GM20431 (cell line): ENCODE measurements around the gene GALNT16.
"Not testable (repeated sequence)": the region's sequence is repeated elsewhere in the genome, so short reads cannot be mapped to it uniquely, and the experiment has no call there.

Source experiments
- in situ Hi-C: fragments of 300-500 bp; cut with MseI, MboI; formaldehyde crosslinking; loops from one replicate; pipeline ENCODE4 v1.15.0; 2020; ENCODE audit warnings: low sequenced_read_pairs; ENCODE audit not compliant: unreplicated experiment

GALNT16 gene

DNA sequence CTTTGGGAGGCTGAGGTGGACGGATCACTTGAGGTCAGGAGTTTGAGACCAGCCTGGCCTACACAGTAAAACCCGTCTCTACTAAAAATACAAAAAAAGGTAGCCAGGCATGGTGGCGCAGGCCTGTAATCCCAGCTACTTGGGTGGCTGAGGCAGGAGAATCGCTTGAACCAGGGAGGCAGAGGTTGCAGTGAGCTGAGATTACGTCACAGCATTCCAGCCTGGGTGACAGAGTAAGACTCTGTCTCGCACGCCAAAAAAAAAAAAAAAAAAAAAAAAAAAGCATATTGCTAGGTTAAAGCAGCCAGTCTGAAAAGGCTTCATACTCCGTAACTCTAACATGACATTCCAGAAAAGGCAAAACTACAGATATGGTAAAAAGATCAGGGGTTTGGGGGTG lies 131.4 kb downstream of the GALNT16 start:
- in situ Hi-C loops, result not testable (repeated sequence)

DNA sequence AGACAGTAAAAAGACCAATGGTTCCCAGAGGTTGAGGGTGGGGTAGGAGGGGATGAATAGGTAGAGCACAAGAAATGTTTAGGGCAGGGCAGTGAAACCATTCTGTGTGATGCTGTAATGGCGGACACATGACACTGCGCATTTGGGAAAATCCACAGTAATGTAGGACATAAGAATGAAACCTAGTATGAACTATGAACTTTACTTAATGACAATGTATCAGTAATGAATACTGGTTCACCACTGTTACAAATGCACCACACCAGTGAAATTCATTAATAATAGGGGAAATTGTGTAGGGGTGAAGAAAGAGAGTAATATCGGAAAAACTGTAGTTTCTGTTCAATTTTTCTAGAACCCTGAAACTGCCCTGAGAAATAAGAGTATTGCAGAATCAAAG lies 132.5 kb downstream of the GALNT16 start:
- in situ Hi-C loops, result no loop called here

DNA sequence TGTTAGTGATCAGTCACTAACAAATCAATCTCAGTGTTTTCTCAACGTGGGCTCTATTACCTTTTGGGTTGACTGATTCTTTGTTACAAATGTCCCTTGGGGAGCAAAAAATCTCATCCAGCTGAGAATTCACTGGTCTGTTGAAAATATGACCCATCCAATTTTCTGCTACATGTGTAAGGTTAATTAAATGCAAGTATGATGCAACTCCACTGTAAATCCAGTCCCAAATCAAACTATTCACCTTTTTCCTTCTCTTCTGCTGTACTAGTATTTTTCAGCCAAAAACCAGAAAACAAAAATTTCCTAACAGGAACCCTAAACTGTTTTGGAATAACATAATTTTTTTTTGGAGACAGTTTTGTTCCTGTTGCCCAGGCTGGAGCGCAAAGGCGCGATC lies 136.0 kb downstream of the GALNT16 start:
- in situ Hi-C loops, result no loop called here

DNA sequence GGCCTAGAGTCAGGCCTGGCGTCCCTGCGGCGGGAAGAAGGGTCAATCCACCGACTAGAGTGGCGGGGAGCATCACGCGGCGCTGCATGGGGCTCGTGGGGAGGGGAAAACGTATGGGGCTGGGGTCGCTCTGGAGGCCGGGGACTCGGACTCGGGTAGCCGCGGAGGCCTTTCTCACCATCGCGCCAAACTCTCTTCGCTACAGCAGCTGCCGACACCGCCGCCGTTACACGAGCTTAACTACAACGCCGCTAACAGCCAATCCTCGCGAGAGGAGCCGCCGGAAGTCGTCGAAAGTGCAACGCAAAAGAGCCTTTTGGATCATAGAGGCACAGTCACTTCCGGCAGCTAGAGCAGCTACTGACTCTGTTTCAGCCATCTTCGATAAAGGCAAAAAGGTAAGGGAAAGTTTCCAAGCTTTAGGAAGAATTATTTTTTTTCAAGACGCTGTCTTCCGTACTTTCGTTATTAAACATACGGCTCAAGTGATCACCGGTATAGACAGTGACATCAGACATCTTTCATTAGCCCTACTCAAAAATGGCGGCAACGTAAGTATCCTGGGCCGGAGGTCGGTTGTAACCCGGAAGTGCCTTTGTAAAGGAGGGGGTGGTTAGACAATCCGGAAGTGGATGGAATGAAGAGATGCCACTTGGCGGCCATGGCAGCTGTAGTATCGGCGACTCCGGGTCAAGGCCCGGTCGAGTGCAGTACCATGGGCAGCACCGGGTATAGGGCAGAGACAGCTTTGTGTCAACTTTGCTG lies 138.3 kb downstream of the GALNT16 start, which contains the start of the genes ERH and SLC39A9:
Gene ERH, minus strand, starts transcription at position 247 of the 765 bp plus-strand sequence. Its CDS starts 66 bp downstream, at position 181.
Gene SLC39A9, plus strand, starts transcription at position 640 of the 765 bp plus-strand sequence. CDS start 678 bp downstream, outside the sequence.
- in situ Hi-C loops, result no loop called here

DNA sequence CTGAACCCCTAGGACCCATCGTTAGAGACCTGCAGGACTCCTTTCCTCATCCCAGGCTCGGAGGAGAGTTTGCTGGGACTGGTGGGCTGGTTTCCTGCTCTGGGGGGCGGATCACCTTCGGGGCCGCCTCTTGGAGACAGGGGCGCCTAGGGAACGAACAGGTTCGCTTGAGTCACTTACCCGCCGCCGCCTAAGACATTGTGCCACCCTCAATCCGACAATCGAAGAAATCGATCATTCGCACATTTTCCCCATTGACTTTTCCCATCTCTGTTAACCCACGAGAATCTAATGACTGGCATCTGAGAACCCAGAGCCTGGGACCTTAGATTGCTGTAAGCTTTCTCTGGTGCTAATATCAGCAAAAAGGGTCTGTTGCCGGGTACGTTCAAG lies 138.9 kb downstream of the GALNT16 start:
- in situ Hi-C loops, result no loop called here

DNA sequence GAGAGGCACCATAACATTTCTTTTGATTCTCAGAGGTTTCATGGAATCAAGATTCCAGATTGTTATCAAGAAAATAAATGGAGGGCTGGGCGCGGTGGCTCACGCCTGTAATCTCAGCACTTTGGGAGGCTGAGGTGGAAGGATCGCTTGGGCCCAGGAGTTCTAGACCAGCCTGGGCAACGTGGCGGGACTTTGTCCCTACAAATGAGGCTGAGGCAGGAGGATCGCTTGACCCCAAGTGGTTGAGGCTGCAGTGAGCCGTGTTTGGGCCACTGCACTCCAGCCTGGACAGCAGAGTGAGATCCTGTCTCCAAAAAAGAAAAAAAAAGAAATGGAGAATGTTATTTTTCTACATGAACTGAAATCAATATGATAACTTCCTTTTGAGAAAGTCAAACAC lies 139.8 kb downstream of the GALNT16 start:
- in situ Hi-C loops, result no loop called here

DNA sequence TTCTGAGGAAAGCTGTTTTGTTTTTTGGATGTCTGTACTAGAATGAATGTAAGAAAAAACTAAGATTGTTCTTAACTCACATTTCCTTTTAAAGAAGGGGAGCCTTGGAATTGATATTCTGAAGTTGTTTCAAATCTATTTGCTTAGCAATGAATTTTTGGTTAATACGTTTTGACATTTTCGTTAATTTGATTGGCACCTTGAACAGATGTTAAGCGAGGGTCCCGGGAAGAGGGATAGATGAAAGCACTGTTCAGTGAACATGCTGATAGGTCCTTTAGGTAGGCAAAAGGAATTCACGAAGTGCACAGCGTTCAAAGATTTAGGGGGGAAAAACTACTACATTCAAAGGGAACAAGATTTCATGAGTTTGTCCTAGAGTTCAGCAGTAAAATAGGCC lies 140.2 kb downstream of the GALNT16 start:
- in situ Hi-C loops, result no loop called here

DNA sequence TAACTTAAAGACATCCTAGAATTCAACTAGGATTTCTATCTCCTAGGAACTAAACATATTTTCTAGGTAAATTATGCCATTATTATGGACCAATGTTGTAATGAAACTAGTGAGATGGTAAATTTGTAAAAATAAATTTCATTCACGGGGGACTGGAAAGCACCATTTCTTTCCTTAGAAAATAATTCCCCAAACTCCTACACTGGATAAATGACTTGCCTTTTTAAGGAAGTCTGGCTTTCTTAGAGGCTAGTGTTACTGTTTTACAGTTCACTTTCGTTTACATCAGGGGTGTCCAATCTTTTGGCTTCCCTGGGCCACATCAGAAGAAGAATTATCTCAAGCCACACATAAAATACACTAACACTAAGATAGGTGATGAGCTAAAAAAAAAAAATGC lies 141.9 kb downstream of the GALNT16 start:
- in situ Hi-C loops, result no loop called here

DNA sequence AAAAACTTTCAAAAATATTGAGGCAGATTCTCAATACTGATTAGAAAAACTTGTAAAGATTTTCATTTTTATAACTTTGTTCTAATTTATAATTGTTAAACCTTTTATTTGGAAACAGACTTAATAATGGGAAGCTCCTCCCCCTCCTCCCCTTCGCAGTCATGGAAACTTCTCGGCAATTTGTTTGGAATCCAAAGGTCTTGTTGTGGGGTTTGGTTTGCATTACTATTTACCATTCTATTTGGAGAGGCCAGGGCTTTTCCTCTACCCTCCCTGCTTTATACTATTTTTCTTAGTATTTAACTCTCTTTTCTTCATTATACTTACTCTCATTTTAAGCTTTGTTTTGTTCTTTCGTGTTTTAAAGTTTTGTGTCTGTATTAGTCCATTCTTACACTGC lies 144.5 kb downstream of the GALNT16 start:
- in situ Hi-C loops, result no loop called here

DNA sequence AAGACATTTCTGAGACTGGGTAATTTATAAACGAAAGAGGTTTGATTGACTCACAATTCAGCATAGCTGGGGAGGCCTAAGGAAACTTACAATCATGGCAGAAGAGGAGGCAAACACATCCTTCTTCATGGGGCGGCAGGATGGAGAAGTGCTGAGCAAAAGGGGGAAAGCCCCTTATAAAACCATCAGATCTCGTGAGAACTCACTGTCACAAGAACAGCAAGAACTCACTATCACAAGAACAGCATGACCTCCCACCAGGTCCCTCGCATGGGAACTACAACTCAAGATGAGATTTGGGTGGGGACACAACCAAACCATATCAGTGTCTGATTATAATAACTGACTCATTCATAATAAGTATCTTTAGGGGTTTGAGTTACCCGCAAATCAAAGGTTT lies 144.9 kb downstream of the GALNT16 start:
- in situ Hi-C loops, result no loop called here

DNA sequence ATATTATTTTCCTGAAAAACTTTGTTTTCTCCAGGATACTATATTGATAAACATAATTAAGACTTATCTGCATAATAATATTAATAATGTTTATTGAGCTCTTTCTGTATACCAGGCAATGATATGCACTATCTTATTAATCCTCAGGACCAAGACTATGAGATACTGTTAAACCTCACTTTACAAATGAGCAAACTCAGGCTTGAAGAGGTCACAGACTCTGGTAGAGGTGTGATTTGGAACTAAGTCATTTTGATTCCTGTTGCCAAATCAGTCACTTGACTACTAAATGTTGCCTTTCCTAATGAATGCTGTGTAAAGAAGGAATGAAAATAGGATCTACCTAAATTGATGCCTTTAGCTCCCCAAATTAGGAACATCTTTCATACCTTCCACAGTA lies 145.8 kb downstream of the GALNT16 start:
- in situ Hi-C loops, result no loop called here
